OCI-LY7 (cell line): ENCODE data around the gene ADGRD1. TPM values are rescaled to one million over a fixed set of nuclear protein-coding genes. Genes with fewer than 3 reads are reported as not detected.
A peak's percentile ranks its signal among the peaks of the same experiment; 100 is the strongest.

Experiments
- BruUV-seq: library from RNA; stranded (reverse); fragments of 400-500 nt; replicated peaks from 2 replicates; lab custom pipeline; 2021; lab: Mats Ljungman, UMichigan
- CTCF ChIA-PET: fragments of 300-600 bp; sonication (Branson Sonifier 250); formaldehyde crosslinking; loops from one replicate; lab custom pipeline; 2022; ENCODE audit warnings: antibody characterized with exemption; ENCODE audit not compliant: unreplicated experiment; lab: Charles Lee
- POLR2A ChIA-PET: fragments of 300-600 bp; sonication (Branson Sonifier 250); formaldehyde crosslinking; loops from one replicate; lab custom pipeline; 2022; ENCODE audit warnings: antibody characterized with exemption; lab: Charles Lee
- DNase-seq: peaks from one replicate; pipeline ENCODE4 v3.0.0-alpha.2; 2015; ENCODE audit warnings: low spot score
- H2AFZ ChIP-seq: fragments of 200-600 bp; sonication (generic), shearing (Covaris generic); 2 replicates; pipeline ENCODE4 v1.6.1; 2014; ENCODE audit warnings: mild to moderate bottlenecking, antibody characterized with exemption, low read length, moderate library complexity
- H3K27ac ChIP-seq: fragments of 200-600 bp; sonication (generic); 2 replicates; pipeline ENCODE4 v1.5.1; 2014; ENCODE audit warnings: mixed run types, low read depth, mild to moderate bottlenecking, moderate library complexity, low read length, inconsistent platforms; ENCODE audit not compliant: poor library complexity, severe bottlenecking
- H3K36me3 ChIP-seq: fragments of 200-600 bp; sonication (generic); 2 replicates; pipeline ENCODE4 v1.6.1; 2014; ENCODE audit warnings: mild to moderate bottlenecking, antibody characterized with exemption, low read length, moderate library complexity, mixed read lengths; ENCODE audit not compliant: insufficient read depth
- H3K4me1 ChIP-seq: fragments of 200-600 bp; sonication (generic); 2 replicates; pipeline ENCODE4 v1.5.1; 2014; ENCODE audit warnings: mild to moderate bottlenecking, low read length; ENCODE audit not compliant: insufficient read depth, poor library complexity, severe bottlenecking
- H3K4me2 ChIP-seq: fragments of 200-600 bp; sonication (generic); 2 replicates; pipeline ENCODE4 v1.6.1; 2014; ENCODE audit warnings: mild to moderate bottlenecking, low read length
- H3K4me3 ChIP-seq: fragments of 200-600 bp; sonication (generic); 2 replicates; pipeline ENCODE4 v1.5.1; 2014; ENCODE audit warnings: mild to moderate bottlenecking, low read depth, low read length; ENCODE audit not compliant: poor library complexity, severe bottlenecking
- H3K79me2 ChIP-seq: fragments of 200-600 bp; sonication (generic); 2 replicates; pipeline ENCODE4 v1.6.1; 2016; ENCODE audit warnings: low read depth, mild to moderate bottlenecking, low read length, moderate library complexity, mixed read lengths; ENCODE audit not compliant: insufficient read depth
- H3K9me2 ChIP-seq: fragments of 200-600 bp; sonication (generic); 2 replicates; pipeline ENCODE4 v1.6.1; 2016; ENCODE audit warnings: mild to moderate bottlenecking, low read length, mixed read lengths; ENCODE audit not compliant: insufficient read depth
- H3K9me3 ChIP-seq: fragments of 200-600 bp; sonication (generic); 2 replicates; pipeline ENCODE4 v1.6.1; 2014; ENCODE audit warnings: mild to moderate bottlenecking, mixed run types, low read length, mixed read lengths
- H4K20me1 ChIP-seq: fragments of 200-600 bp; sonication (generic); 2 replicates; pipeline ENCODE4 v1.6.1; 2014; ENCODE audit warnings: mild to moderate bottlenecking, antibody characterized with exemption, low read length, moderate library complexity, mixed read lengths; ENCODE audit not compliant: insufficient read depth
- CTCF ChIP-seq: fragments of 200-600 bp; sonication (generic); conservative IDR thresholded peaks from 2 replicates; pipeline ENCODE4 v1.5.1; 2014; ENCODE audit warnings: mild to moderate bottlenecking, antibody characterized with exemption, low read length, moderate library complexity, mixed read lengths
- EZH2phosphoT487 ChIP-seq: fragments of 200-600 bp; sonication (generic); IDR thresholded peaks from 2 replicates; pipeline ENCODE4 v1.6.1; 2018; ENCODE audit warnings: low read depth, borderline replicate concordance, mild to moderate bottlenecking, mixed run types, antibody characterized with exemption, low read length, moderate library complexity, mixed read lengths
- intact Hi-C: fragments of 100-400 bp; cut with micrococcal nuclease; formaldehyde crosslinking; loops from one replicate; pipeline ENCODE4 v1.10.0; 2022; ENCODE audit not compliant: unreplicated experiment
- total RNA-seq, 2 experiments: library from RNA; depleted of rRNA in 1 of 2; stranded (reverse); fragments of >200 nt in 1 of 2; shearing (Covaris generic) in 1 of 2; gene quantifications; 2 replicates each; pipeline ENCODE4 v1.2.3, GENCODE V29; 2014 to 2022

ADGRD1 gene
- total RNA-seq, 2 experiments from 2014 or later, result 1.0 to 1.7 TPM

GRCh38 chr12:131030472-131031328 is 77.0 kb downstream of the ADGRD1 start:
- no TSS peak for BruUV-seq

DNA sequence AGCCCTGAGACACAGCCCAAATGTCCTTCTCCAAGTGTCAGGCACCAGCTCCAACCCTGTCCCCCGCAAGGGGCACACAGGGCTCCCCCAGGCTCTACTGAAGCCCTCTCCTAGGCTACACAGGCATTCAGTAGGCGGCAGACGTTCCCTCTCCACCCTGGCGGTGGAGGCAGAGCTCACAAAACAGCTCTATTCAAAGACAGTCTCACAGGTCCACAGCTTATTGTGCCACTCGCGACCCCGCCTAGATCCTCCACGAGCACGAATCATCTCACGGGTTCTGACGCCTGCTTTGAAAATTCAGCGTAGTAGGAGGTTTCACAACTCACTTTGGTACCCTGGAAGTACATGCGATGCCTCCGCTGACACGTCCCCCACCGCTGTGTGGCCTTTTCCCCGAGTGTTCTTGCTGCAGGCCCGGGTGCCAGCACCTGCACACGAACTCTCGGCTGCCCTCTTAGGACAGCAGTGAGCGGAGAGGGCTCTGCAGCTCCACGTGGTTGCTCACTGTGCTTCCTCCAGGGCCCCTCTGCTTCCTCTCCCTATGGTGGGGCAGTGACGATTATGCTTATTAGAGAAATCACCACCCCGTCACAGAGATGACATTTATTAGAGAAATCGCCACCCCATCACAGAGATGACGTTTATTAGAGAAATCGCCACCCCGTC is 78.5 kb downstream of the ADGRD1 start:
- no peaks in the 10 kb centered on the region for H3K9me3 ChIP-seq
- CTCF ChIA-PET, result no interaction called here
- no peaks in the 10 kb centered on the region for H3K36me3 ChIP-seq
- BruUV-seq, result no TSS peak
- peak; percentile 46 for TF ChIP-seq CTCF
- no peak for TF ChIP-seq EZH2phosphoT487
- H4K20me1 ChIP-seq, result no peaks in the 10 kb centered on the region; the same call in 1 of the 2 replicates
- POLR2A ChIA-PET, result no interaction called here
- intact Hi-C loops, result loop anchor here (10.0 kb wide), 1 partner anchor 117 kb away; no protein-coding TSS in a partner anchor
- peaks cover 61% of the 10 kb centered on the region for H3K4me1 ChIP-seq
- H3K79me2 ChIP-seq, result peaks cover 6% of the 10 kb centered on the region; the same call in 1 of the 2 replicates
- H3K9me2 ChIP-seq, result no peaks in the 10 kb centered on the region
- H3K4me2 ChIP-seq, result peak overlapping the region; percentile 32
- no peak overlapping the region for H3K27ac ChIP-seq
- DNase-seq, result peak; percentile 59
- no peak overlapping the region for H3K4me3 ChIP-seq
- H2AFZ ChIP-seq, result peak overlapping the region; percentile 21; the same call in 1 of the 2 replicates

More at GRCh38 chr12:131030472-131031328, 77.0 kb downstream of the ADGRD1 start:
- Histone ChIP-seq H3K9me3 (no peaks in the 10 kb centered on the region), H3K9me2 (no peaks in the 10 kb centered on the region), H3K27ac (no peak overlapping the region), H2AFZ (no peak overlapping the region), H3K79me2 (peaks cover 6% of the 10 kb centered on the region; the same call in 1 of the 2 replicates), H3K4me3 (no peak overlapping the region), H4K20me1 (no peaks in the 10 kb centered on the region; the same call in 1 of the 2 replicates), H3K4me1 (peaks cover 50% of the 10 kb centered on the region), H3K36me3 (no peaks in the 10 kb centered on the region), H3K4me2 (no peak overlapping the region)
- intact Hi-C loops, result loop anchor here (10.0 kb wide), 1 partner anchor 116 kb away; no protein-coding TSS in a partner anchor
- ChIA-PET POLR2A (no interaction called here), CTCF (no interaction called here)
- no peak for TF ChIP-seq EZH2phosphoT487
- TF ChIP-seq CTCF, result no peak
- DNase-seq, result no peak
